Measurements from ENCODE around the gene METTL13.

DNA sequence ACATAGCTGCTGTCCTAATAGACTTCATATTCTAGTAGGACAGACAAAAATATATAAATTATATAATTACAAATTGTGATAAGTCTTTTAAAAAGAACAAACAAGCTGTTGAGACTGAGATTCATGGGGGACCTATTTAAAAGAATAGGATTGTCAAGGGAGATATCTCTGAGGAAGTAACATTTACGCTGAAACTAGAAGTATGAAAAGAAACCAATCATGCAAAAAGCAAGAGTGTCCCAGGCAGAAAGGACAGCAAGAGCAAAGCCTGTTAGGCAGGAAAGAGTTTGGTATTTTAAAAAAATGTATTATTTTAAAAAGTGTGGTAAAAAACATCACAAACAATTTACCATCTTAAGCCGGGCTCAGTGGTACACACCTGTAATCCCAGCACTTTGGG is 9.1 kb upstream of the METTL13 start:
- TF ChIP-seq GATA3 (IDR thresholded peaks at IDR 0.05; ENCODE audit: low read depth, low read length) (no peak), GATA2 (IDR thresholded peaks at IDR 0.05; ENCODE audit: low read depth, low read length) (no peak)

All from SH-SY5Y (cell line).